HL-60/S4 (cell line): Measurements from ENCODE around the gene TCAP.

Source experiments
- in situ Hi-C: fragments of 300-500 bp; cut with MboI; formaldehyde crosslinking; loops from 2 replicates; pipeline ENCODE4 v1.14.3; 2022; ENCODE audit warnings: low sequenced_read_pairs

The TCAP gene, protein sequence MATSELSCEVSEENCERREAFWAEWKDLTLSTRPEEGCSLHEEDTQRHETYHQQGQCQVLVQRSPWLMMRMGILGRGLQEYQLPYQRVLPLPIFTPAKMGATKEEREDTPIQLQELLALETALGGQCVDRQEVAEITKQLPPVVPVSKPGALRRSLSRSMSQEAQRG

DNA sequence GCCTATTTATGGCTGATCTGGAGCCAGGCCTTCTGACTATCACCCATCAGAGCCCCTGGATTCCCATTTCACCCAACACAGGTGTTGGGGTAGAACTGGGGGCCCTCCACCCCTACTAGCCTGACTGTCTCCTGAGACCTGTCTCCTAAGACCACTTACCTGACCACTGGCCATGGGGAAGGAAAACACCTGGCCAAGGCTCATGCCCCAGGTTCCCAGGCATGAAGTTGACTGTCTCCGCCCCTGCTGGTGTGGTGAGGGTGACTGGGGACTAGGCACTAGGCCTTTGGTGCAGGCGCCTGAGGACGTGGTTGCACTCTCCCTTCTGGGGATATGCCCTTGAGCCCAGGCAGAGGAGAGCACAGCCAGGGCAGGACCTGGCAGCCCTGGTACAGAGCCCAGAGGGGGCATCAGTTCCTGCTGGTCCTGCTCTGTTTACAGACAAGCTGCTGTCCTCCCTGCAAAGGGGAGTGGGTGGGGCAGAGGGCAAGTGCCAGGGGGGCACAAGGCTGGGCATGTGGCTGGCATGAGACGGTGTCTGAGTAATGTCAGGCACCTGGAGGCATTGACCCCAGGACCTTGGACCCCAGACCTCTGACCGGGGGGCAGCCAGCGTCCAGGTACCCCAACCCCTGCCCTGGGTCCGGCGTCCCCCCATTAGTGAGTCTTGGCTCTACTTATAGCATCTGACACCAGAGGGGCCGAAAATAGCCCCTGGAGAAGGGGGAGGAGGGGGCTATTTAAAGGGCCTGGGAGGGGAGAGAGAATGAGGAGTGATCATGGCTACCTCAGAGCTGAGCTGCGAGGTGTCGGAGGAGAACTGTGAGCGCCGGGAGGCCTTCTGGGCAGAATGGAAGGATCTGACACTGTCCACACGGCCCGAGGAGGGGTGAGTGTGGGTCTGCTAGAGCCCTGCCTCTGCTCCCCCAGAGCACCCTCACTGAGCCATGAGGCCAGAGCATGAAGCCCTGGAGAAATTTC, at the start of gene TCAP:
TCAP (plus strand) TSS at position 769 of the 981 bp plus-strand sequence; CDS start at position 780, 11 bp downstream.
- in situ Hi-C loops, result no loop called here

DNA sequence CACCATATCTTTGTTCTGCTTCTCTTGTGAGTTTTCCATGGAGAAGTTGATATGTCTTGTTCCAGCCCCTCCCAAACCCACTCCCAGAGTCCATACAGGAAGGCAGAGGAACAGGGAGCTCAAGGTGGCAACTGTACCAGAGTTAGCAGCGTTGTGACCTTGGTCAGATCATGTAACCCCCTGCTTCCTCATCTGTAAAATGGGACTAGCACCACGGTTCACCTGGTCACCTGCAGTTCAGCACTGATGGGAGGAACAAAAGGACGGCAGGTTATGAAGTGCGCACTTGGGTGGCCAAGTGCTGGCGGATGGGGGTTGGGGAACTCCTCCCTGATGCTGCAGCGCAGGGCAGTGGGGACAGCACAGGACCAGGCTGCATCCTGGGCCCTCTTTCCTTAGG, 49.7 kb upstream of the TCAP start:
- in situ Hi-C loops, result no loop called here

DNA sequence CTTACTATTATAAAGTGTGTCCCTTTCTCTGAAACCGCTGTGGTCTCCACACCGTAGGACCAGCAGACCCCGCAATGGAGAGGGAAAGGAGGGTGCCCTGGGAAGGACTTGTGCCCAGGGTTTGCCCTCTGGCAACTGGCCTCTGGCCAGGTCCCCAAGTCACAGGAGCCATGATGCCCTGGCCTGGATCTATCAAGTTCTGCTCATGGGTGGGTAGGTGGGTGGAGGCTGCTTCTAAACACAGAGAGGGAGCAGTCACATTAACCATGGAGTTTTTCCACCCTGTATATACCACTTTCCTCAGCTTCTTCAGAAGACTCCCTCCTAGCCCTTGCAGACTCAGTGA, 48.1 kb upstream of the TCAP start:
- in situ Hi-C loops, result no loop called here

DNA sequence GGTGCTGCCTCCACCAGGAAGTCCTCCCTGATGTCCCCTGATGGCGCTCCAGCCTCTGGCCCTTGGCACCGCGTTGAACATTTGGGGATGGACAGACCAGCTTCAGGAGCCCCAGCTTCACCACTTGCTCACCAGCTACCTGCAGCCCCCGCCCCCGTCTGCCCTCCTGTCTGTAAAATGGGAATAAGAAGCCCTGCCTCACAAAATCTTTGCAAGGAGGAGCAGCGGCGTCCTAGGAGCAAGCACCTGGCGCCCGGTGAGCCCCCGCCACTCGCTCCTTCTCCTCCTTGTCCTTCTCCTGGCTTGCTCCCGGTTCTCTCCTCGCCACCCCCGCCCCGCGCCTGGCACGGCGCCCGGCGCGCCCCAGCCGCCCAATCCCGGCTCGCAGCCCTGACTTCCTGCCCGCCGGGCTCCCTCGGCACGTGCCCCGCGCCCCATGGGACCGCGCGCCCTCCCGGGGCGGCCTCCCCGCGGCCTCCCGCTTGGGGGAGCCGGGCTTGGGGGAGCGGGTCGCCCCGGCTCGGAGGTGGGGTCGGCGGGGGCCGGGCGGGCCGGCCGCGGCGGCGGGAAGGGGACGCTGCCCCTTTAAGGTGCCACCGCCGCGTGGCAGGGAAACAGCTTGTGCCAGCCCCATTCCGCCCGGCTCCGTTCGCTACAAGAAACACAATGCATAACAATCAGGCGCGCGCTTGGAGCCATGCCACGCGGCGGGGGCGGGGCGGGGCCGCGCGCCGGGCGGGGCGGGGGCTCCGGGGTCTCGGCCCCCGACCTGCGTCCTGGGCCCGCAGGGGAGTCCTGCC, 47.5 kb upstream of the TCAP start:
- in situ Hi-C loops, result no loop called here

DNA sequence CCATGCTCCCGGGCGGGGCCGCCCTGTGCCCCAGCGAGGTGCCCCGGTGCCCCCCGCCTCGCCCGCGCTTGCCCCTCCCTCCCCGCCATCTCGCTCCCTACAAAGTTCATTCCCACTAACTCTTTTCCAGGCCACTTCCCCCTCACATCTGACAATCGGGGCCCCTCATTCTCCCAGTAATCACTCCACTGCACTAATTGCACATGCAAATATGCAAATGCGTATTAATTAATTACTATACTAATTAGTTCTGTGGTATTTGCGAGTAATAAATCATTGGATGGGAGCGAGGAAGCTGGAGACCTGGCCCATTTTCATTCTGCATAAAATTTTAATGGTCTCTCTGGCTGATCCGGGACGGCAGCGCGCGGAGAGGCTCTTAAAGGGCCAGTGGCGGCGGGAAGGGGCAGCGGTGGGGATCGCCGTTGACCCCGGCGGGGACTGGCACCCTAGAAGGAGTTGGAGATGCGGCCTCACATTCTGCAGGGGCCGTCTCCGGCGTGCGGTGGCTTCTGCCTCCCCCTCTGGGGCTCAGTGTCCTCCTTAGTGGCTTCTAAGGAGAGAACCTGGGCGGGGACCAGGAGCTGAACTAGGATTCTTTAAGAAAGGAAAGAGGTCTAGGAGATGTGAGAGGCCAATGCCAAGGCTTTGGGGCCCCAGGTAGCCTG, 46.8 kb upstream of the TCAP start:
- in situ Hi-C loops, result no loop called here

DNA sequence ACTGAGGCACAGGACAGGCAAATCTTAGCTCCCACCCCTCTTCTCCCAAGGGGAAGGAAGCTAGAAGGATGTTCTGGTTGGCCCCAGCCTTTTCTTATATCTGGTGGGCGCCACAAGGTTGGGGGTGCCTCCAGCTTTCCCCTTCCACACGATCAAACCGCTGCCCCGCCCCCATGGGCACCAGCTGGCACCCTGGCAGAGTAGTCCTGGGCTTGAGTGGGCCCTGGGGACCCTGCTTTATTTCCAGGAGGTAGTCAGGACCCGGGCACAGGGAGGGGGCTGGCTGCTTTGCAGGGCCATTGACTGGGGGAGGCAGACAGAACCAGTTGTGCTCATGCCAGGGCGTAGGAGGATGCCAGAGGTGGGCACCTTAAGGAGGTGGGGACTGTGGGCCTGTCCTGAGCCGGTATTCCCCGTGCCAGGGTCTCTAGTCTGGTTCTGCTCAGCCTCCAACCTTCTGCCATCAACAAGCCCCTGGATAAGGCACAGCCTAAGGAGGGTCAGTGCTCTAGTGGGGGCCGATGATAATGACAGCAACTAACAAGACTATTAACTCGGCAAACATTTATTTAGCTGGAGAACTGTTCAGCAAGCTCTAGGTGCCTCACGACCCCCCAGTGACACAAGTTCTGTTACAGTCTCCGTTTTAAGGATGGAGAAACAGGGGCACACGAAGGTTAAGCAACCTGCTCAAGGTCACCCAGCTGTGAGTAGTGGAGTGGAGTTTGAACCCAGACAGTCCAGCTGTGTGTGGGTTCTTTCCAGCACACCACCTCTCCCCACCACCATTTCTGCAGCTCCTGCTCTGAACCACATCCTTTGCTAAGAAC, 46.0 kb upstream of the TCAP start:
- in situ Hi-C loops, result no loop called here

DNA sequence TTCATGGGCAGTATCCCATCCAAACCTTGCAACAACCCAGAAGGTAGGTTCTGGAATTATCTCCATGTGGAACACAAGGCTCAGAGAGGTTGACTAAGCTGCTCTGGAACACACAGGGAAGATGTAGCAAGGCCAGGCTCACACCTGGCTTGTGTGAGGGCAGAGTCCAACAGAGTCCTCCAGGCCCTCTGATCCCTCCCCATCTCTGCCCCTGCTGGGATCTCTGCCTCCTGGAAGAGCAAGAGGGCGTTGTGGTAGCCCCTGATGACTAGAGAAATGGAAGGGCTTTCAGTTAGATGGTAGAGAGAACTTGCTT, 45.4 kb upstream of the TCAP start:
- in situ Hi-C loops, result no loop called here

DNA sequence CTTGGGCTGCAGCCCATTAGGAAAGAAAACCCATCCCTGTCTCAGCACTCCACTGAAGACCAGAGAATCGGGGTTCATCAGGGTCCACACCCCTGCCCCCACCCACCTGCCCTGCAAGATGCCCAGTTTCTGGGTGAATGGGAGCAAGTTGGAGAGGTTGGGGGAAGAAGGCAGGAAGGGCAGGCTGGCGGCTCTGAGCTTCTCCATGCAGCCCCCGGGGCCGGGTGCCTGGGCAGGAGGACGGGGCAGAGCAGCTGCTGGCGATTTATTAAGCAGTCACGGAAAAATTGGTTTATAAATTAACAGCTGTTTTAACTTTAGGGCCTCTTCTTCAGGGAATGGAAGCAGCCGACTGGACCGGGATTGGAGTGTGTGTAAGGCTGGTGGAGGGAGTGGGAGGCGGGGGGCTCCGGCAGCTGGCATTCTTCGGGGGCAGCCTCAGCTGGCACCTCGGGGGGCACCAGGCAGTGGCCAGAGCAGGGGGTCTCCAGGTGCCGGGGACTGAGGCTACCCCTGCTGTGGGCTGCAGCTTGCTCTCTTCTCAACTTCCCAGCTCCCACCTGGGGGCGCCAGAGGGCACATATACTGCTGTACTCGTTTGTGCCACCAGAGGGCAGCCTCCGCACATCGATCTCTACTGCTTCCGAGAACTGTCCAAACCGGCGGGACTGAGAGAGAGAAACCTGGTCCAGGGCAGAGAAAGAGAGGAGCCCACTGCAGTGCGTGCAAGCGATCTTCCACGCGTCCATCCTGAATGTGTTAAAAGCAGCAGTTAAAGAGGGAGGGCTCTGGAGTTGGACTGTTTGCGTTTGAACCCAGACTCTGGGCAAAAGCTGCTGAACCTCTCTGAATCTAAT, 43.4 kb upstream of the TCAP start:
- in situ Hi-C loops, result no loop called here

DNA sequence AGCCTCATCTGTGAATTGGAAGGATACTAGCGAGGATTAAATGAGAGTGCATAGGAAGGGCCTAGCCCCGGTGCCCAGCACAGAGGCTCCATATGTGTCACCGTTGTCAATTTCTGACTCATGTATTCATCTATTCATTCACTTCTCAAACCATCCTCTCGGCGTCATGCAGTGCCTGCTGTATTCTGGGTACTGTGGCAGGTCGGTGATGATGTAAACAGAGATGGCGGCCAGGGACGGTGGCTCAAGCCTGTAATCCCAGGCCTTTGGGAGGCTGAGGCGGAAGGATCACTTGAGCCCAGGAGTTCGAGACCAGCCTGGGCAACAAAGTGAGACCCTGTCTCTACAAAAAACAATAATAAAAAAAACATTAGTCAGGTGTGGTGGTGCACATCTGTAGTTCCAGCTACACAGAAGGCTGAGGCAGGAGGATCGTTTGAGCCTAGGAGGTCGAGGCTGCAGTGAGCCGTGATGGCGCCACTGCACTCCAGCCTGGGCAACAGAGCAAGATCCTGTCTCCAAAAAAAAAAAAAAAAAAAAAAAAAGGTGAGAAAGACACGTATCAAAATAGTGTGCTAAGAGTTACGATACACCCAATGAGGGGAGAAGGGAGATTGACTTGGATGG, 42.7 kb upstream of the TCAP start:
- in situ Hi-C loops, result no loop called here

DNA sequence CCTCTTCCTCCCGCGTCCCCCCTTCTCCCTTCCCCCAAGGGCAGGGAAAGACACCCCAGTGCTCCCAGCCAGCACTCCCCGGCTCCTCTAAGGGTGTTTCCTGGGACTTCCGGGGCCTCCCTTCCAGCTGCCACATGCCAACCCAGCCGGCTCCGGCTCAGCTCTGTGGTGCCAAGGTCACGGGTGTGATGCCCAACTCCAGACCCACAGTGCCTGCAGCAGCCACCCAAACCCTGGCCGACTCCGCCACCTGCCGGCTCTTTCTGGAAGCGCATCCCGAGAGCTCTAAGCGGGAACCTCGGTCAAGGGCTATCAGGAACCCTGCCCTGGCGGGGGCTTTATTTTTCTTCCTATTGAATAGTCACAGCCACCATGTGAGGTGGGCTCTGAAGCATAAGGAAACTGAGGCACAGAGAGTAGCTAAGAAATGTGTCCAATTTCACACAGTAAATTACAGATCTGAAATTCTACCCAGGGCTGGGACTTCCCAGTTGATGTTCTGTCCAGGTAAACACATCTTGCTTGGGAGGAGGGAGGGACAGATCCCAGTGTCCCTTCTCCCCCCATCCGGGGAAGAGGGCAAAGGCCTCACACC, 41.7 kb upstream of the TCAP start:
- in situ Hi-C loops, result no loop called here

DNA sequence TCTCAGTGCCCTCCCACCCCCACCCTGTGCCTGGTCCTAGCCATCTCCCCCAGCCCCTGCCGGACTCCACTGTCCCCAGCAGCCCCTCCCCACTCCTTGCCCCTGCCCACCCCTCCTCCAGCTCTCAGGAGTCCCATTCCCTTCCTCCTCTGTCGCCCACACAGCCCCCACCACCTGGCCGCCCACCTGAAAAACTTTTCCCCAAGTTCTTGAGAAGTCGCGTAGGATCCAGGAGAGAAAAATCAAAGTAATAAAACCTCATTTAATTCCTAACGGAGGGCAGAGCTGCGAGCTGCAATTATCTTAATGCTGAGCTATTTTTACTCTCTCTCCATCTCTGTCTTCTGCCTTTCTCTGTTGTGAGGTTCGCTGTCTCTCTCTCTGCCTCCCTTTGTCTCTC, 40.8 kb upstream of the TCAP start:
- in situ Hi-C loops, result no loop called here

DNA sequence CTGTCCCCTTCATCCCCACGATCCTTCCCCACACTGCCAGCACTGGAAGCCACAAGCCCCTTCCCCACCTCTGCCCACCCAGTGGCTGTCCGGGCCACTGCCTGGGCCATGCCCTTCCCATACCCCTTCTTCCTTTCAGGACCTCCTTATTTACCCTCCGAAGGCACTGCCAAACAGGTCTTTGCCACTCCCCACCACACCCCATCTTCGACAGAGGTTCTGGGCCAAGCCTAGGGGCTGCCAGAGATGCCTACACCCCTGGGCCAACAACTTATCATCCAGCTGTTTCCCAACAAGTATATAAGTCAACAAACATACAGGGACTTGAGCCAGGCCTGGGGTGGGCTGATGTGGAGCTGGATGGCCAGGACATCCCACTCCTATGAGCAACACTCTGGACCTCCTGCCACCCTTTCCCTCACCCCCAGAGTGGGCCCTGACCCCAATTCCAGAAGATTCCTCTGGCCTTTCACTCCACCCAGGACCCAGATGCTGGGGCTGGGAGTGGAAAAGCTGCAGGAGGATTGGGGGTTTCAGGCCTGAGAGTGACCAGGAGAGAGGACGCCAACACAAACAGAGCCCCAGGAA, 39.9 kb upstream of the TCAP start:
- in situ Hi-C loops, result no loop called here

DNA sequence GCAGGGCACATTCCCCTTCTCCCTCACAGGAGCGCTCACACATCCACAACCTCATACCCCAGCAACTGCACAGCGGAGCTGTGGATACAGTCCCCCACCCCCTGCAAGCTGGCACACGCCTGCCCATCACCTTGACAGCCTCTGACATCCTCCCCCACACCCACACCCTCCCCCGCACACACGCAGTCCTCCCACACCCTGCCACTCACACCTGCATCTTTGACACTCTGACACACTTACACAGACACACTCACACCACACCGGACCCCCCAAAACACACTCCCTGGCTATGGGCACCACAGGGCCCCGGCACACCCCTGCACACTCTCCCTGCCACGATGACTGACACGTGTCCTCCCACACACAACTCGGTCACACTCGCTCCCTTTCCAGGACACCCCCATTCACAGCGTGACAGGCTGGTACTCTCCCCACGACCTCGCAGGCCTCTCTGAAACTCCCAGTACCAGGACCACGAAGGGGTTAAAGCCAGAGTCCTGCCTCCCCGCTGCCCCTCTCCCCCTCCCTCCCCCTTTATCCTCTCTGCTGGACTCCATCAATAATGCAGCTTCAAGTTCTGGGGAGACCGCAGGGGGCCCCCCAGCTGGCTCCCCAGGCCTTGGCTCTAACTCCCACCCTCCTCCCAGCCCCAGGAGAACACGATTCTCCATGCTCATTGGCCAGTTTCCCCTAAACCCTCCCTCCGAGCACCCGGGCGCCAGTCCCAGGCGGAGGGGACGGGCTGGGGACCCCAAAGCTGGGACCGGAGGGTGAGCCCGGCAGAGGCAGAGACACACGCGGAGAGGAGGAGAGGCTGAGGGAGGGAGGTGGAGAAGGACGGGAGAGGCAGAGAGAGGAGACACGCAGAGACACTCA, 38.7 kb upstream of the TCAP start, which contains the start of gene PPP1R1B:
PPP1R1B (plus strand) TSS at position 782 of the 876 bp plus-strand sequence. CDS start 441 bp downstream, outside the sequence.
- in situ Hi-C loops, result no loop called here

DNA sequence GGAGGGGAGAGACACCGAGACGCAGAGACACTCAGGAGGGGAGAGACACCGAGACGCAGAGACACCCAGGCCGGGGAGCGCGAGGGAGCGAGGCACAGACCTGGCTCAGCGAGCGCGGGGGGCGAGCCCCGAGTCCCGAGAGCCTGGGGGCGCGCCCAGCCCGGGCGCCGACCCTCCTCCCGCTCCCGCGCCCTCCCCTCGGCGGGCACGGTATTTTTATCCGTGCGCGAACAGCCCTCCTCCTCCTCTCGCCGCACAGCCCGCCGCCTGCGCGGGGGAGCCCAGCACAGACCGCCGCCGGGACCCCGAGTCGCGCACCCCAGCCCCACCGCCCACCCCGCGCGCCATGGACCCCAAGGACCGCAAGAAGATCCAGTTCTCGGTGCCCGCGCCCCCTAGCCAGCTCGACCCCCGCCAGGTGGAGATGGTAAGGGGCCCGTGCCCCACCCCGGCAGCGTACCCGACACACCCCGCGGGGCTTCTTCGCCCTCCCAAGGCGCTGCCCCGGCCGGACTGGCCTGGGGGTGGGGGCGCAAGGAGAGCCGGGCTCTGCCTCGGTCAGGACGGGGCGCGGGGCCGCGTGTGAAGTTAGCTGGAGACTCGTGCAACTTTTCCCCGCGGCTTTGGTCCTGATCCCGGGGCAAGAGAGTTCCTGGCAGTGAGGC, 38.0 kb upstream of the TCAP start:
- in situ Hi-C loops, result no loop called here

DNA sequence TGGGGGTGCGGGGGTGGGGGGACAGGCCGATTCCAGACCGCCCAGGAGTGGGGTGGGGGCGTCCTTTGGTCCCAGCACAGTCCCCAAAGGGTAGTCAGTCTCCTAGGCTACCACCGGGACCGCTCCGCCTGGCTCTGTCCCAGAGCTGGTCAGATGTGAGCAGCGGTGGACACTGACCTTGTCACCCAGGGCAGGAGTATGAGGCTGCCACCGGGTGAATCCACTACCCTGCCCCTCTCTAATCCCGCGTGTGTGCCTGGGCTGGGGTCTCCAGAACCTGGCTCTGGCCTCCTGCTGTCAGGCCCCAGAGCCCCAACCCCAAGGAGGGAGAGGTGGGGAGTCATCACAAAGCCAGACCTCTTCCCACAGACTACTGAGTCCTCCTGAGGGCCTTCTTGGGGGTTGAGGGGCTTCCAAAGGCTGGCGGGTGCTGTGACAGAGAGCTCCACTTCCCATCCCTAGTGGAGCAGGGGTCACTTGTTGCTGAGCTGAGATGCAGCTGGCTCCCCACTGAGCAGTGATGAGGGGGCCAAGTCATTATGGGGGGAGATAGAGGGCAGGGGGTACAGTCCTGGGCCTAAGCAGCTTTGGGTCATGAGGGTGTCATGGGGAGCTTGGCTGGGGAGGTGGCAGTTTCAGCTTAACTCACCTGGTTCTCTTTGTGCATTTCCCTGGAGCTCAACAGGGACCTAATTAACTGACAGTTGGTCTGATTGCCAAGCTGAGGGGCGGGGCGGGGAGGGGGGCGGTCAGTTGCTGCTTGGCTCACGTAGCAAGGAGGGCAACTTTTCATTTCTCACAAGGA, 37.2 kb upstream of the TCAP start:
- in situ Hi-C loops, result no loop called here
